Activated naive CD8-positive, alpha-beta T cell (primary cell): ENCODE results near the gene CLDN16.

Experiments
- H3K27ac Mint-ChIP-seq: one replicate; pipeline ENCODE4 v1.8.0; 2021; ENCODE audit warnings: mixed read lengths
- H3K27me3 Mint-ChIP-seq: one replicate; pipeline ENCODE4 v1.8.0; 2021; ENCODE audit warnings: mixed read lengths
- H3K36me3 Mint-ChIP-seq: one replicate; pipeline ENCODE4 v1.8.0; 2021; ENCODE audit warnings: mixed read lengths
- H3K4me1 Mint-ChIP-seq: one replicate; pipeline ENCODE4 v1.8.0; 2021; ENCODE audit warnings: low read depth, mixed read lengths
- H3K4me3 Mint-ChIP-seq: one replicate; pipeline ENCODE4 v1.8.0; 2021; ENCODE audit warnings: mild to moderate bottlenecking, mixed read lengths
- H3K9me3 Mint-ChIP-seq: one replicate; pipeline ENCODE4 v1.8.0; 2021; ENCODE audit warnings: low read depth, mixed read lengths

CLDN16 gene

DNA sequence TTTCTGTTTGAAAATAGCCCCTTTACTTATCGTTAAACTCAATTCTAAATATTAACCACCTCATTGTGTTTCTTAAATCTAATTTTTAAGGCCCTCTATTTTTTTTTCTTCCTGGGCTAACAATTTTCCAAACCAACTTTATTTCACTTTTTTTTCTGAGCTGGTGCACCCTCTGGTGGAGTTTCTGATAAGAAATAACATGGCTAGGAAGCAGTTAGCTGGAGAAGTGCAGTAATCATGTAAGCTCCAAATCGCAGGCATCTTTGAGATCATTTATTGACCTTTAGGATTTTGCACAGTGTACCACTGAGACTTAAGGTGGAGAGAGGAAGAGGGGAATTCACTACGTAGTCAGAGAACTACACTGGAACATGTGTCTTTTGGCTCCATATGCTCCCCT is 55.3 kb downstream of the CLDN16 start:
- peaks cover 13% of the 10 kb centered on the region for H3K4me1 Mint-ChIP-seq
- no peaks in the 10 kb centered on the region for H3K36me3 Mint-ChIP-seq
- no peak overlapping the region for H3K4me3 Mint-ChIP-seq
- H3K9me3 Mint-ChIP-seq: no peaks in the 10 kb centered on the region
- no peak overlapping the region for H3K27ac Mint-ChIP-seq
- H3K27me3 Mint-ChIP-seq: peaks cover 2% of the 10 kb centered on the region

DNA sequence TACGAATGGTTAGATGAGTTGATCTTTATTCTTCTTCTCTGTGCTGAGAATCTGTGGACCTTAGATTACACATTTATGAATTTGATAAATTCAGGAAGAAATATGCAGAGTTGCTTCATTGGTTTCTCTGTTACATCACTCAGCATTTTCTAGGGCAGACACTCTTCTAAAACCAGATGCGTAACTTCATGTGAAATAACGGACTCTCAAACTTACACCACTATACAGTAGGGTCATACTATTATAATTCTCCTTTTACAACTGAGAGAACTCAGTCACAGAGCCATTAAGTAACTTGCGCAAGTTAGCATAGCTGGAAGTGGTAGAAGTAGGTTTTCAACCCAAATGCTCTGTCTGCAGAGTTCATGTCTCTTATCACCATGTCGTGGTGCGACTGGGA is 56.0 kb downstream of the CLDN16 start:
- Mint-ChIP-seq H3K27me3 (peaks cover 2% of the 10 kb centered on the region), H3K36me3 (no peaks in the 10 kb centered on the region), H3K4me1 (peaks cover 13% of the 10 kb centered on the region), H3K4me3 (no peak overlapping the region), H3K9me3 (no peaks in the 10 kb centered on the region), H3K27ac (no peak overlapping the region)

DNA sequence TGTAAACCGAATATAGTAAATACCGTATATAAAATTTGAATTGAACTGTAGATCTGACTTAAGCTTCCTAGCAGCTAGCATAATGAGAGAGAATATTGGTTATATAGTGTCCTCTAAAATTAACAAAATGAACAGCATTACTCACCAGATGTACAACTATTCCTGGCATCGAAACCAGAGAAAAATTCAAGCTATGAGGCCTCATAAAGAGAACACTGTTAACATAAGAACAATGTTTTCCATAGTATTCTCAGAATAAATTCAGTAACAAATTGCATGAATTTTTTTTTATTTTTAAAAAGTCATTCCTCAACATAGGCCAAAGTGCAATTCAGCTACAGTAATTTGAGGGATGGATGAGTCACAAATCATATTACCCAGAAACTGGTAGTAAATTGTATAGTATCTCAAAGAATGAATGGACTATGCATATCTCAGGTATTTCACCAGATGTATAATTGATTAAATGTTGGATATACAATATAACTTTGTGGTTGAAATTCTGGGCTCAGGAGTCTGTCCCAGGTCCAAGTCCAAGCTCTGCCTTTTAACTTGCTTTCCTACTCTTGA is 56.7 kb downstream of the CLDN16 start:
- Mint-ChIP-seq H3K27me3 (no peaks in the 10 kb centered on the region), H3K27ac (no peak overlapping the region), H3K9me3 (no peaks in the 10 kb centered on the region), H3K4me1 (peaks cover 13% of the 10 kb centered on the region), H3K4me3 (no peak overlapping the region), H3K36me3 (no peaks in the 10 kb centered on the region)

DNA sequence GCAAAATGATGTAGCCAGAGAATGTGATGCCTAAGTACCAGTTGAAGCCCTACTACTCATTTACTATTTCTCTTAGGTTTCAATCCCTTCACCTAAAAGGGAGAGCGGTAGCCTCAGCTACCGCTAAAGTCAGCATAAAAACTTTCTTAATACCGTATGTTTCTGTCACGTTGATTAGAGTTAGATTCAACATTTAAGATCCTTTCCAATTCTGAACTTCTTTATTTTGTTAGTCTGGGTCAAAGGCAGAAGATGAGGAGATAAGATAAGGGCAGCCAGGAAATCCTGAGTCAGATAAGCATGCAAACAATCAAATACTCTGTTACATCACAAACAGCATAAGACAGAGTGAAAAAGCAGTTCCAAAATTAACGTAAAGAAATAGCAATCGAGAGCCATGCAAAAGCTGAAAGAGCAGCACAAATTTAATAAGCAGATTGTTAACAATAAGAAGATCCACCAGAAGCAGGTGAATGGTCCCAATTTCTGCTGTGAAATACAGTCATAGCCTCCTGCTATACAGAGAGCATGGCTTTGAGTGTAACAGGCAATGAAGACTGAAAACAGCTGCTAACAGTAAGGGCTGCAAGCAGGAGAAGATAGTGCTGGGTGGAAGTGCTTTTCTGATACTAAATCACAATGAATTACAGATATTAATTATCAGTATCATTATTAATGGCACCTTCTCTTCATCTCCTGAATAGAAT is 58.8 kb downstream of the CLDN16 start:
- no peaks in the 10 kb centered on the region for H3K36me3 Mint-ChIP-seq
- peak overlapping the region; percentile 3 for H3K4me3 Mint-ChIP-seq
- no peaks in the 10 kb centered on the region for H3K27me3 Mint-ChIP-seq
- peaks cover 13% of the 10 kb centered on the region for H3K4me1 Mint-ChIP-seq
- no peak overlapping the region for H3K27ac Mint-ChIP-seq
- H3K9me3 Mint-ChIP-seq: no peaks in the 10 kb centered on the region

DNA sequence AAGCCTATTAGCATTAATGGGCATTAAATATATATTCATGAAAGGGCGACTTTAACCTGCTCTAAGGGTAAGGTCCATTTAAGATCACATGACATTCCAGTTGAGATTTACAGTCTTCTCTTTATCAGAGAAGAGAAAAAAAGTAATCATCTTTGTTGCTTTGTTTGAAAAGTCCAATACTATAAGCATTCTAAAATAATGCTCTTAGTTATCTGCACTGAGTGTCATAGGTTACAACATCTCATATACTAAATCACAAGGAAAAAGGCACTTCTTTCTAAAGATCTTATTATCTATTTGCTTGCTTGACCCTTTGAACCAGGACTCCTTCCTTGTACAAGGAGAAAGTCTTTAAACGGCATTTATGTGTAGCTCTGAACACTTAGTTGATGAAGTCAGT is 60.3 kb downstream of the CLDN16 start:
- Mint-ChIP-seq H3K9me3 (no peaks in the 10 kb centered on the region), H3K27me3 (no peaks in the 10 kb centered on the region), H3K36me3 (no peaks in the 10 kb centered on the region), H3K4me3 (no peak overlapping the region), H3K27ac (no peak overlapping the region), H3K4me1 (peaks cover 13% of the 10 kb centered on the region)

DNA sequence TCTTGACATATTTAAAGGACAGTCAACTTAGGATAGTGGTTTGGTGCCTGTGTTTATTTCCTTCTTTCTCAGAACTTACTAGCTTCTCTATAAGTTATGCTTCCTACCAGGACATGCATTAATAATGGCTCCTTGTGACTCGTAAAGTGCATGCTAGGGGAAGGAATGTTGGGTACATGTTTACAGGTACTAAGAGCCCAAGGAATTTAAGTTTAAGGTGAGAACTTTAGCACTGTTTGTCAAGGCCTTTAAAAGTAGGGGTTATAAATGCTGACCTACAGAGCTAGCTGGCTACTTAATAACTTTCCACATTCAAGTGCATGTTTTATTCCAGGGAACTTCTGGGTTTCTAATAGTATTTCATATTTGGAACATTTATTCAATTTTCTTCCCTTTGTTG is 61.8 kb downstream of the CLDN16 start, which contains the start of gene TMEM207:
Gene TMEM207 (minus strand): TSS at position 101 of the 400 bp plus-strand sequence. CDS start 92 bp downstream, at position 9.
- Mint-ChIP-seq H3K27me3 (peaks cover 4% of the 10 kb centered on the region), H3K9me3 (no peaks in the 10 kb centered on the region), H3K4me3 (no peak within 1 kb of the TSS), H3K4me1 (peaks cover 13% of the 10 kb centered on the region), H3K36me3 (no peaks in the 10 kb centered on the region), H3K27ac (no peak within 1 kb of the TSS)

DNA sequence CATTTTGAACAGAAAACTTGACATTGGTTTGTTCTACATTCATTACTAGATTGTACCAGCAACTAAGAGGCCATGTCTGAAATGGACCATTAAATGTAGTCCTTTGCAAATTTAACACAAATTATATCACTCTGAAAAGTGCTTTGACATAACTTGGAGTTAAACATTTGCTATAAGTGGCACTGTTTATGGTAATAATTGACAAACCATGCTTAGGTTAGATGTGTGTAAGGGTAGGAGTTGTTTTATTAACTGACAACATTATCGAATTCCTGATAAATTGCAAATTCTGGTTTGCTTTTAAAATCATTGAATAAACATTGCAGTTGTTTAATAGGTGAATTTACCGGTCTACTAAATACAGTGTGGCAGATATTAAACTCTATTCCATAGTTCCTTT is 67.9 kb downstream of the CLDN16 start:
- Mint-ChIP-seq H3K27me3 (peaks cover 7% of the 10 kb centered on the region), H3K36me3 (no peaks in the 10 kb centered on the region), H3K4me1 (no peaks in the 10 kb centered on the region), H3K9me3 (no peaks in the 10 kb centered on the region), H3K27ac (no peak overlapping the region), H3K4me3 (no peak overlapping the region)

DNA sequence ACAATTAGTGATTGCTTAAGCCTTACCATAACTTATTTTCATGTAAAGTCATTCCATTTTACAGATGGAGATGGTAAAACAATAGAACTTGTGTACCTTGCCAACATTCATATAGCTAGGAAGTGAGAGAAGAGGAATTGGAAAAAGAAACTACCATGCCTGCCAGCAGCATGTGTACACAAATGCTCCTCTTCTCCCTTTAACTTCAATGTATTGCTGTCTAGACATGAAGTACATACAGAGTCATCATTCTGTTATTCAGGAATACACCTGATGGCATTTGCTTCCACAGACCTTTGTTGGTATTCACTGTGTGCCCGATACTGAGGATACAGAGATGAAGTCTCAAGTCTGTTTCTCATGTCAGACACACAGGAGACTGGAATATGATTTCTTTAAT is 68.8 kb downstream of the CLDN16 start:
- Mint-ChIP-seq H3K36me3 (no peaks in the 10 kb centered on the region), H3K9me3 (no peaks in the 10 kb centered on the region), H3K27ac (no peak overlapping the region), H3K4me3 (no peak overlapping the region), H3K27me3 (peaks cover 8% of the 10 kb centered on the region), H3K4me1 (no peaks in the 10 kb centered on the region)

DNA sequence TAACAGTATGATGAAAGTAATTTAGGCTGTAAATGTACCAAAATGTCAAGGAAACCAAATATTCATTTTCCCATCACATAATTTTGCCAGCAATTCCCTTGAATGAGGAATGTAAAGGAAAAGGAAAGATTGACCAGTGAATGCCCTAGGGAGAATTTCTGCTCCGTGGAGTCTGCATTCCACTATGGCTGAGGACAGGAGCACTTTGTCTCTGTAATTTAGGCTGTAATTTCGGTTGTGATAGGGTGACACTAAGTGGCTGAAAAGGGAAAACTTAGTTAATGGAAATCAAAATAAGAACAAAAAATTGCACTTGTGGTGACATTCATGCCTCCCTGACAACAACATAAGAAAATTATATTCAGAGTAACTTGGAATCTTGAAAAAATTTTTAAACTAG is 70.1 kb downstream of the CLDN16 start:
- Mint-ChIP-seq H3K4me1 (no peaks in the 10 kb centered on the region), H3K9me3 (no peaks in the 10 kb centered on the region), H3K27me3 (peaks cover 16% of the 10 kb centered on the region), H3K27ac (no peak overlapping the region), H3K36me3 (no peaks in the 10 kb centered on the region), H3K4me3 (no peak overlapping the region)
